HepG2 (cell line): ENCODE data around the gene CDHR4. TPM values are rescaled to one million over a fixed set of nuclear protein-coding genes. Genes with fewer than 3 reads are reported as not detected.

Source experiments
- EP300 ChIP-seq, 3 experiments: sonication (generic) in 1 of 3; formaldehyde crosslinking in 1 of 3; IDR thresholded peaks; 2 replicates each; pipeline versions ENCODE4 v1.5.1 to v1.6.1; 2011 to 2020; ENCODE audit warnings: low read depth in 2 of 3, low read length in 2 of 3, borderline replicate concordance in 1 of 3, improper control_type of control experiment in 1 of 3, mild to moderate bottlenecking in 1 of 3, missing genetic modification reagents in 1 of 3, moderate library complexity in 1 of 3
- TBX2 ChIP-seq: sonication (generic); formaldehyde crosslinking; IDR thresholded peaks from 2 replicates; pipeline ENCODE4 v1.5.0; 2020; ENCODE audit warnings: missing genetic modification reagents, mild to moderate bottlenecking, borderline replicate concordance
- TOPORS ChIP-seq: sonication (generic); formaldehyde crosslinking; IDR thresholded peaks from 2 replicates; pipeline ENCODE4 v1.8.0; 2023; ENCODE audit warnings: mild to moderate bottlenecking, missing genetic modification reagents
- WIZ ChIP-seq: sonication (generic); formaldehyde crosslinking; IDR thresholded peaks from 2 replicates; pipeline ENCODE4 v1.5.1; 2020; ENCODE audit warnings: mild to moderate bottlenecking, missing genetic modification reagents
- ZFX ChIP-seq: sonication (generic); formaldehyde crosslinking; IDR thresholded peaks from 2 replicates; pipeline ENCODE4 v1.4.0; 2020; ENCODE audit warnings: mild to moderate bottlenecking, low read depth, missing genetic modification reagents, moderate library complexity
- ZNF547 ChIP-seq: sonication (generic); formaldehyde crosslinking; IDR thresholded peaks from 2 replicates; pipeline ENCODE4 v1.5.1; 2020; ENCODE audit warnings: mild to moderate bottlenecking, missing genetic modification reagents
- polyA plus RNA-seq, 8 experiments: library from polyadenylated mRNA; depleted of rRNA in 3 of 8; stranded (reverse) in 7 of 8; unstranded in 1 of 8; fragments of >200 nt; fragmentation: Illumina TruSeq in 4 of 8; extraction: Trizol in 4 of 8; gene quantifications; 2 replicates each; pipeline versions ENCODE4 v1.2.1 to v1.2.3, GENCODE V29; 2011 to 2016; ENCODE audit warnings: low read depth in 4 of 8, missing spikeins in 1 of 8, mixed read lengths in 1 of 8; ENCODE audit not compliant: insufficient read depth in 1 of 8
- total RNA-seq, 5 experiments: library from RNA; depleted of rRNA; stranded (reverse); fragments of >200 nt; fragmentation: Illumina TruSeq; extraction: Trizol; gene quantifications; 2 replicates each; pipeline ENCODE4 v1.2.3, GENCODE V29; 2016; ENCODE audit warnings: low read depth in 1 of 5
- TF ChIP-seq, protein P1 (sequence below): IDR thresholded peaks from 2 replicates; pipeline ENCODE4 v1.6.1; 2016
- TF ChIP-seq, protein P2 (sequence below): IDR thresholded peaks from 2 replicates; pipeline ENCODE4 v1.6.1; 2018; ENCODE audit warnings: missing genetic modification reagents
- TF ChIP-seq, protein P3 (sequence below): sonication (generic); formaldehyde crosslinking; IDR thresholded peaks from 2 replicates; pipeline ENCODE4 v1.5.0; 2020; ENCODE audit warnings: mild to moderate bottlenecking, missing genetic modification reagents
- TF ChIP-seq, protein P4 (sequence below): sonication (generic); formaldehyde crosslinking; IDR thresholded peaks from 2 replicates; pipeline ENCODE4 v1.5.1; 2020; ENCODE audit warnings: mild to moderate bottlenecking, missing genetic modification reagents, moderate library complexity
- TF ChIP-seq, protein P5 (sequence below): IDR thresholded peaks from 2 replicates; pipeline ENCODE4 v1.6.1; 2016

Gene CDHR4
- total and polyA plus RNA-seq, 2 of the 13 experiments (the other 11 are each of a cell fraction or from before 2014, with no cell fraction given), result 0.21 TPM; not detected in 1

DNA sequence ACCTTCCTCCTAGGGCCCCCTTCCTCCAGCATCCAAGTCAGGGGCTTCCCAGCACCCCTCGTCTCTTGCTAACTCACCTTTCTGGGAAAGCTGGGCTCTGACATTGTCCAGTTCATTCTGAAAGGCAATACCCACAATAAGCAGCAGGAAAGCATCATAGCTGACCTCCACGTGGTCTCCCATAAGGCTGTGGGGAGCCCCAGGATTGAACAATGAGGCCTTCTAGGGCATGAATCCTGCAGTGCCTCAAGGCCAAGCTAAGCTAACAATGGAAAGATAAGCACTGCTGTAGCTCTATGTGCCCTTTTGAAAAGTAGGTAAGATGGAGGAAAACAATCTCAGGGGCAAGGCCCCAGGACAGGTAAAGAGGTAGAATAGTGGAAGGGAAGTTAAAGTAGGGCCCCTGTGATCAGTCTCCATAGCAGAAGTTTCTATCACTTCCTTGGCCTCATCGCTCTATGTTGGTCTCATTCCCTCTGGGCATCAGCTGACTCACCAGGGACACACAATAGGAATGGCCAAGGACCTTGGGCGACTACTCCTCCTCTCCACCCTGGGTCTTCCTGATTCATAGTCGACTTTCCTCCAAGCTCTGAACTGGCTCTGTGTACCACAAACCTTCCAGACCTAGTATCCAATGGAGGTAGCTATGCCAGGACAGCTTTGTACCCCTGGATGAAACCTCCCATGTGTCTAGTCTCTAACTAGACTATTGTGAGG, 45.0 kb upstream of the CDHR4 start (continued):
- TF ChIP-seq, protein P1, sequence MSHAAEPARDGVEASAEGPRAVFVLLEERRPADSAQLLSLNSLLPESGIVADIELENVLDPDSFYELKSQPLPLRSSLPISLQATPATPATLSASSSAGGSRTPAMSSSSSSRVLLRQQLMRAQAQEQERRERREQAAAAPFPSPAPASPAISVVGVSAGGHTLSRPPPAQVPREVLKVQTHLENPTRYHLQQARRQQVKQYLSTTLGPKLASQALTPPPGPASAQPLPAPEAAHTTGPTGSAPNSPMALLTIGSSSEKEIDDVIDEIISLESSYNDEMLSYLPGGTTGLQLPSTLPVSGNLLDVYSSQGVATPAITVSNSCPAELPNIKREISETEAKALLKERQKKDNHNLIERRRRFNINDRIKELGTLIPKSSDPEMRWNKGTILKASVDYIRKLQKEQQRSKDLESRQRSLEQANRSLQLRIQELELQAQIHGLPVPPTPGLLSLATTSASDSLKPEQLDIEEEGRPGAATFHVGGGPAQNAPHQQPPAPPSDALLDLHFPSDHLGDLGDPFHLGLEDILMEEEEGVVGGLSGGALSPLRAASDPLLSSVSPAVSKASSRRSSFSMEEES (CRISPR knock-in tag), result 0 out of 2 replicates have a peak, but pooled peaks have one; percentile 29
- TF ChIP-seq ZFX (CRISPR knock-in tag) (peak; percentile 87), TBX2 (no peak; the same call in 1 of the 2 replicates), ZNF547 (CRISPR knock-in tag) (peak; percentile 55; the same call in 1 of the 2 replicates), WIZ (CRISPR knock-in tag) (no peak), EP300 (IDR thresholded peaks at IDR 0.05; ENCODE audit: low read depth in 2 of 2, low read length in 2 of 2) (peak in 1 of 2 experiments; percentile 50; a peak in 2 of 4 replicates), EP300 (CRISPR knock-in tag; IDR thresholded peaks at IDR 0.05; ENCODE audit: borderline replicate concordance) (peak; percentile 49), TOPORS (peak; percentile 43; the same call in 1 of the 2 replicates)
- TF ChIP-seq, protein P2, sequence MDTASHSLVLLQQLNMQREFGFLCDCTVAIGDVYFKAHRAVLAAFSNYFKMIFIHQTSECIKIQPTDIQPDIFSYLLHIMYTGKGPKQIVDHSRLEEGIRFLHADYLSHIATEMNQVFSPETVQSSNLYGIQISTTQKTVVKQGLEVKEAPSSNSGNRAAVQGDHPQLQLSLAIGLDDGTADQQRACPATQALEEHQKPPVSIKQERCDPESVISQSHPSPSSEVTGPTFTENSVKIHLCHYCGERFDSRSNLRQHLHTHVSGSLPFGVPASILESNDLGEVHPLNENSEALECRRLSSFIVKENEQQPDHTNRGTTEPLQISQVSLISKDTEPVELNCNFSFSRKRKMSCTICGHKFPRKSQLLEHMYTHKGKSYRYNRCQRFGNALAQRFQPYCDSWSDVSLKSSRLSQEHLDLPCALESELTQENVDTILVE (CRISPR knock-in tag), result no peak
- TF ChIP-seq, protein P3, sequence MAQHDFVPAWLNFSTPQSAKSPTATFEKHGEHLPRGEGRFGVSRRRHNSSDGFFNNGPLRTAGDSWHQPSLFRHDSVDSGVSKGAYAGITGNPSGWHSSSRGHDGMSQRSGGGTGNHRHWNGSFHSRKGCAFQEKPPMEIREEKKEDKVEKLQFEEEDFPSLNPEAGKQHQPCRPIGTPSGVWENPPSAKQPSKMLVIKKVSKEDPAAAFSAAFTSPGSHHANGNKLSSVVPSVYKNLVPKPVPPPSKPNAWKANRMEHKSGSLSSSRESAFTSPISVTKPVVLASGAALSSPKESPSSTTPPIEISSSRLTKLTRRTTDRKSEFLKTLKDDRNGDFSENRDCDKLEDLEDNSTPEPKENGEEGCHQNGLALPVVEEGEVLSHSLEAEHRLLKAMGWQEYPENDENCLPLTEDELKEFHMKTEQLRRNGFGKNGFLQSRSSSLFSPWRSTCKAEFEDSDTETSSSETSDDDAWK (CRISPR knock-in tag), result no peak
- TF ChIP-seq, protein P4, sequence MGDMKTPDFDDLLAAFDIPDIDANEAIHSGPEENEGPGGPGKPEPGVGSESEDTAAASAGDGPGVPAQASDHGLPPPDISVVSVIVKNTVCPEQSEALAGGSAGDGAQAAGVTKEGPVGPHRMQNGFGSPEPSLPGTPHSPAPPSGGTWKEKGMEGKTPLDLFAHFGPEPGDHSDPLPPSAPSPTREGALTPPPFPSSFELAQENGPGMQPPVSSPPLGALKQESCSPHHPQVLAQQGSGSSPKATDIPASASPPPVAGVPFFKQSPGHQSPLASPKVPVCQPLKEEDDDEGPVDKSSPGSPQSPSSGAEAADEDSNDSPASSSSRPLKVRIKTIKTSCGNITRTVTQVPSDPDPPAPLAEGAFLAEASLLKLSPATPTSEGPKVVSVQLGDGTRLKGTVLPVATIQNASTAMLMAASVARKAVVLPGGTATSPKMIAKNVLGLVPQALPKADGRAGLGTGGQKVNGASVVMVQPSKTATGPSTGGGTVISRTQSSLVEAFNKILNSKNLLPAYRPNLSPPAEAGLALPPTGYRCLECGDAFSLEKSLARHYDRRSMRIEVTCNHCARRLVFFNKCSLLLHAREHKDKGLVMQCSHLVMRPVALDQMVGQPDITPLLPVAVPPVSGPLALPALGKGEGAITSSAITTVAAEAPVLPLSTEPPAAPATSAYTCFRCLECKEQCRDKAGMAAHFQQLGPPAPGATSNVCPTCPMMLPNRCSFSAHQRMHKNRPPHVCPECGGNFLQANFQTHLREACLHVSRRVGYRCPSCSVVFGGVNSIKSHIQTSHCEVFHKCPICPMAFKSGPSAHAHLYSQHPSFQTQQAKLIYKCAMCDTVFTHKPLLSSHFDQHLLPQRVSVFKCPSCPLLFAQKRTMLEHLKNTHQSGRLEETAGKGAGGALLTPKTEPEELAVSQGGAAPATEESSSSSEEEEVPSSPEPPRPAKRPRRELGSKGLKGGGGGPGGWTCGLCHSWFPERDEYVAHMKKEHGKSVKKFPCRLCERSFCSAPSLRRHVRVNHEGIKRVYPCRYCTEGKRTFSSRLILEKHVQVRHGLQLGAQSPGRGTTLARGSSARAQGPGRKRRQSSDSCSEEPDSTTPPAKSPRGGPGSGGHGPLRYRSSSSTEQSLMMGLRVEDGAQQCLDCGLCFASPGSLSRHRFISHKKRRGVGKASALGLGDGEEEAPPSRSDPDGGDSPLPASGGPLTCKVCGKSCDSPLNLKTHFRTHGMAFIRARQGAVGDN (CRISPR knock-in tag), result peak; percentile 64
- TF ChIP-seq, protein P5, sequence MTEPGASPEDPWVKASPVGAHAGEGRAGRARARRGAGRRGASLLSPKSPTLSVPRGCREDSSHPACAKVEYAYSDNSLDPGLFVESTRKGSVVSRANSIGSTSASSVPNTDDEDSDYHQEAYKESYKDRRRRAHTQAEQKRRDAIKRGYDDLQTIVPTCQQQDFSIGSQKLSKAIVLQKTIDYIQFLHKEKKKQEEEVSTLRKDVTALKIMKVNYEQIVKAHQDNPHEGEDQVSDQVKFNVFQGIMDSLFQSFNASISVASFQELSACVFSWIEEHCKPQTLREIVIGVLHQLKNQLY, result peak; percentile 60; the same call in 1 of the 2 replicates
